Colonic mucosa (tissue), 4 donors: ENCODE data around the gene KLK15. TPM values are rescaled to one million over a fixed set of nuclear protein-coding genes. Genes with fewer than 3 reads are reported as not detected.

Experiments
- DNase-seq: peaks from one replicate; pipeline ENCODE4 v3.0.0-alpha.2; 2020
- H3K27ac ChIP-seq: fragments of 200-600 bp; one replicate; pipeline ENCODE4 v1.8.0; 2021
- H3K27me3 ChIP-seq: fragments of 200-600 bp; one replicate; pipeline ENCODE4 v1.8.0; 2021
- H3K36me3 ChIP-seq: fragments of 200-600 bp; one replicate; pipeline ENCODE4 v1.8.0; 2021
- H3K4me1 ChIP-seq: fragments of 200-600 bp; one replicate; pipeline ENCODE4 v1.8.0; 2021; ENCODE audit warnings: mild to moderate bottlenecking
- H3K4me3 ChIP-seq: fragments of 200-600 bp; one replicate; pipeline ENCODE4 v1.8.0; 2021
- H3K9ac ChIP-seq, 2 donors: one replicate each; pipeline ENCODE4 v1.7.0; 2013; ENCODE audit warnings: control low read depth in 2 of 2, low read depth in 2 of 2, low read length in 2 of 2
- H3K9me3 ChIP-seq: fragments of 200-600 bp; one replicate; pipeline ENCODE4 v1.8.0; 2021
- CTCF ChIP-seq: fragments of 200-600 bp; IDR thresholded peaks from one replicate; pipeline ENCODE4 v1.8.0; 2022; ENCODE audit warnings: antibody characterized with exemption, mild to moderate bottlenecking
- intact Hi-C: fragments of 100-400 bp; cut with DNase I; formaldehyde crosslinking; loops from one replicate; pipeline ENCODE4 v1.14.1; 2022
- total RNA-seq, 2 donors: library from RNA; stranded (reverse); fragmentation: NEBNext Ultra II Directional in 1 of 2; extraction: Animal tissue kit (Norgen Biotek cat#: 25700) in 1 of 2; gene quantifications; one replicate each; pipeline ENCODE4 v1.2.1, GENCODE V29; 2021
- donor health status: healthy.
- donor health status: DM: no; HTN: no; CAD: no.
- donor health status: DM: no; HTN: no; CAD: no.

The KLK15 gene
- total RNA-seq, 2 donors from 2014 or later = 2.9 to 3.6 TPM

GRCh38 chr19:50837300-50837699 lies 3.9 kb upstream of the KLK15 start:
- intact Hi-C loops = no loop called here
- Histone ChIP-seq H3K36me3 (no peaks in the 10 kb centered on the region), H3K27ac (no peak overlapping the region), H3K27me3 (no peaks in the 10 kb centered on the region), H3K4me3 (no peak overlapping the region), H3K9me3 (no peaks in the 10 kb centered on the region), H3K4me1 (no peaks in the 10 kb centered on the region), H3K9ac (peak overlapping the region in 1 of 2 donors; percentile 69)
- DNase-seq = peak; percentile 66
- no peak for TF ChIP-seq CTCF

GRCh38 chr19:50836543-50837195 lies 3.3 kb upstream of the KLK15 start:
- H3K27me3 ChIP-seq = no peaks in the 10 kb centered on the region
- H3K27ac ChIP-seq = no peak overlapping the region
- H3K9me3 ChIP-seq = no peaks in the 10 kb centered on the region
- intact Hi-C loops = no loop called here
- H3K4me3 ChIP-seq = no peak overlapping the region
- peak overlapping the region in 1 of 2 donors; percentile 69 for H3K9ac ChIP-seq
- no peak for DNase-seq
- no peaks in the 10 kb centered on the region for H3K36me3 ChIP-seq
- no peak for TF ChIP-seq CTCF
- no peaks in the 10 kb centered on the region for H3K4me1 ChIP-seq

DNA sequence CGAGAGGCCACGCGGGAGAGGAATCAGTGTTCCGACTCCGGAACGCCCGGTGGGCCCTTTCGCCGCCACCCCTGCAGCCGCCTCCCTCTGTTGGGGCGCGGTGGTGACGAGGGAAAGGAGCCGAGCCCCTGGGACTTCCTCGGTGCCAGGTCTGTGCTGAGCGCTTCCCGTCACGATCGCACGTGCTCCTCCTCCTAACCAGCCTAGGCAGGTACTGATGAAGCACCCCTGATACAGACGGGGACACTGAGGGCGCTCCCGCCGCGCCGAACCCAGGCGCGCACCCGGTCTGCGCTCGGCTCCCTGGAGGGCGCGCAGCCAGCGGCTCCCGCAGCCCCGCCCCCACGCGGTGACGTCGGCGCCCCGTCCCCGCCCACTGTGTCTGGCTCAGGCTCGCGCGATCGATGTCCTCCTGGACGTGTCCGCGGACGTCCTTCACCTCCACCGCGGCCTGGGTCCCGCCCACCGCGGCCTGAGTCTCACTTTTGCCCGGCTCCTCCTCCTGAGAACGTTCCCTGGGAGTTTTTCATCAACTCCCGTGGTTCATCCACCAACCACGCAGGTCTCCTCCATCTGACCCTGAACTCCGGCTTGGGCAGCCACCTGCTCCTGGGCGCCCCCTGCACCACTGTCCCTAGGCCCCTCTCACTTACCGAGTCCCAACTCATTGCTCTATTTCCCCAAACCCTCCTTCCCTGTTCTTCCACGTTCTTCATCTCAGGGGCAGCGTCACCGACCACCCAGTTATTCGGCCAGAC lies 2.6 kb upstream of the KLK15 start:
- peak overlapping the region; percentile 62 for H3K4me3 ChIP-seq
- peak overlapping the region in 1 of 2 donors; percentile 69 for H3K9ac ChIP-seq
- peak; percentile 88 for DNase-seq
- no peaks in the 10 kb centered on the region for H3K27me3 ChIP-seq
- TF ChIP-seq CTCF = no peak
- peak overlapping the region; percentile 29 for H3K27ac ChIP-seq
- H3K4me1 ChIP-seq = no peaks in the 10 kb centered on the region
- H3K36me3 ChIP-seq = no peaks in the 10 kb centered on the region
- intact Hi-C loops = no loop called here
- H3K9me3 ChIP-seq = no peaks in the 10 kb centered on the region

DNA sequence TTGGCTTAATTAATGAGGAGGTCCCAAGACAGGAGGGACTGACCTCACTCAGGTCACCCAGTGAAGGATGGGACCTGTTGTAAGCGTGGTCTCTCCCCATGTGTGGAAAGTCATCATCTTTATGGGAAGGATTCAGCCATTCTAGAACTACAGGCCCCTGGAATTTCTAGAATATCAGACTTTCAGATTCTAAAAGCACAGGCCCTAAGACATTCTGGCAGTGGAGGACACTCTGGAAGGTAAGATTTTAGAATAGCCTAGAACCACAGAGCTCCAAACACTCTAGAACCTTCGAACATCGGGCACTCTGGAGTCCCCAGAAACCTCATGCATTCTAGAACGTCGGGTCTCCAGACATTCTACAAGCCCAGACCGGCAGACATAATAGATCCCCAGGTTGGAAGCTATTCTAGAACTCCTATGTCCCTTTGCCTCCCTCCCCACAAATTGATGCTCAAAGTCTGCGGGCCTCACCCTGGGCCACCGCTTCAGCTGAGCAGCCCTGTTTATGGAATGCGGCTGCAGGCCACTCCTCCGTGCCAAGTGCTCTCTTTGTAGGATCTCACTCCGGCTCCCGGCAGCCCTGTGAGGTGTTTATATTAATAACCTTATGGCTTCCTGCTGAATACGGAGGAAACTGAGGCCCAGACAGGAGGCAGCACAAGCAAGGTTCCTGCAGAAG lies 1.9 kb upstream of the KLK15 start:
- H3K9ac ChIP-seq = peak overlapping the region in 1 of 2 donors; percentile 69
- H3K9me3 ChIP-seq = no peaks in the 10 kb centered on the region
- H3K4me1 ChIP-seq = no peaks in the 10 kb centered on the region
- no peak for TF ChIP-seq CTCF
- no peaks in the 10 kb centered on the region for H3K36me3 ChIP-seq
- peak overlapping the region; percentile 62 for H3K4me3 ChIP-seq
- no peaks in the 10 kb centered on the region for H3K27me3 ChIP-seq
- DNase-seq = peak; percentile 62
- intact Hi-C loops = no loop called here
- H3K27ac ChIP-seq = peak overlapping the region; percentile 29

DNA sequence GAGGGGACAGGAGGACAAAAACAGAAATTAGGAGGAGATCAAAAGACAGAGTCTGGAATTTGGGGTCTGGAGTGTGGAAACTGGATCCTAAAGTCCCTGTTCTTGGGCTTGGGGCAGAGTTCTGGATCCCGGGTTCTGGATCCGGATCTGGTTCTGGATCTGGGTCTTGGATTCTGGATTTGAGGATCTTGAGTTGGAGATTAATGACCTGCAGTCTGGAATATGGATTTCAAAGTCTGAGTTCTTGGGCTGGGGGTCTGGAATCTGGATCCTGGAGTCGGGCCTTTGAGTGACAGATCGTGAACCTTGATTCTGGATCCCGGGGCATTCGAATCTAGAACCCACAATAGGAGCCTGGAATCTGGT lies 411 bp upstream of the KLK15 start:
- Histone ChIP-seq H3K36me3 (no peaks in the 10 kb centered on the region), H3K9ac (no peak overlapping the region), H3K27me3 (no peaks in the 10 kb centered on the region), H3K4me3 (no peak overlapping the region), H3K27ac (no peak overlapping the region), H3K4me1 (no peaks in the 10 kb centered on the region), H3K9me3 (no peaks in the 10 kb centered on the region)
- TF ChIP-seq CTCF = no peak
- DNase-seq = no peak
- intact Hi-C loops = no loop called here
